Activated CD8-positive, alpha-beta memory T cell treated with anti-CD3 and anti-CD28 coated beads for 4 hours (primary cell): ENCODE measurements around the gene LSR.
"Not testable (repeated sequence)": the region's sequence is repeated elsewhere in the genome, so short reads cannot be mapped to it uniquely, and the experiment has no call there.

Experiments
- DNase-seq, 2 donors: peaks; one replicate each; pipeline ENCODE4 v3.0.0-alpha.2; 2020; ENCODE audit warnings: low read depth in 2 of 2

LSR gene

DNA sequence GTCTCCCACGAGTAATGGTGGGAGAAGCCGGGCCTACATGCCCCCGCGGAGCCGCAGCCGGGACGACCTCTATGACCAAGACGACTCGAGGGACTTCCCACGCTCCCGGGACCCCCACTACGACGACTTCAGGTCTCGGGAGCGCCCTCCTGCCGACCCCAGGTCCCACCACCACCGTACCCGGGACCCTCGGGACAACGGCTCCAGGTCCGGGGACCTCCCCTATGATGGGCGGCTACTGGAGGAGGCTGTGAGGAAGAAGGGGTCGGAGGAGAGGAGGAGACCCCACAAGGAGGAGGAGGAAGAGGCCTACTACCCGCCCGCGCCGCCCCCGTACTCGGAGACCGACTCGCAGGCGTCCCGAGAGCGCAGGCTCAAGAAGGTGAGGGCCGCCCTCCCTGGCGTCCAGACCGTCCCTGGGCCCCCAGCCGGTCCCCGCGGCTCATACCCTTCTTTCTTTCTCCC, 18.6 kb downstream of the LSR start:
- no peak for DNase-seq

DNA sequence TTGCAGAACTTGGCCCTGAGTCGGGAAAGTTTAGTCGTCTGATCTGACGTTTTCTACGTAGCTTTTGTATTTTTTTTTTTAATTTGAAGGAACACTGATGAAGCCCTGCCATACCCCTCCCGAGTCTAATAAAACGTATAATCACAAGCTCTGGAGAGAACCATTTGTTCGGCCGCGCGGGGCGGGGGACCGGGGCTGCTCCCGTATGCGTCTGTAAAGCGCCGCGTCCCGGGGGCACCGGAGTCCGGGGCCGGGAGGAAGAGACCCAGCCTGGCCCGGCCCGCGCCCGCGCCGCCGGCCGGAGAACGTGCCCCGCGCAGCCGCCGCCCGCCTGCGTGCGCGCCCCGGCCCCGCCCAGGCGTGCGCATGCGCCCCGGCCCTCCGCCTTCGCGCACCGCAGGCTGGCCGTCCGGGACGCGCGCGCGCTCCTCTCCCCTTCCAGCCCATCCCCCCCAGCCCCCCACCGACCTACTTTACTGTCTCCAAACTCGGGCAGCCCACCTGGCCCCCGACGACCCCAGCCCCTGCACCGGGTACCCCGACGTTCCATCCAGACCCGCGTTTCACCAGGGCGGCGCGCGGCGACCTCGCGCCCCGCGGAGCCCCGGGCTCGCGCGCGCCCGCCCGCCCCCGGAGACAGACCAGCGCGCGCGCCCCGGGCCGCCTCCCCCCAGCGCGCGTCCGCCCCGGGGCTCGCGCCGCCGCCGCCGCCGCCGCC, 19.2 kb downstream of the LSR start:
- peak; percentile 44 to 48 for DNase-seq

DNA sequence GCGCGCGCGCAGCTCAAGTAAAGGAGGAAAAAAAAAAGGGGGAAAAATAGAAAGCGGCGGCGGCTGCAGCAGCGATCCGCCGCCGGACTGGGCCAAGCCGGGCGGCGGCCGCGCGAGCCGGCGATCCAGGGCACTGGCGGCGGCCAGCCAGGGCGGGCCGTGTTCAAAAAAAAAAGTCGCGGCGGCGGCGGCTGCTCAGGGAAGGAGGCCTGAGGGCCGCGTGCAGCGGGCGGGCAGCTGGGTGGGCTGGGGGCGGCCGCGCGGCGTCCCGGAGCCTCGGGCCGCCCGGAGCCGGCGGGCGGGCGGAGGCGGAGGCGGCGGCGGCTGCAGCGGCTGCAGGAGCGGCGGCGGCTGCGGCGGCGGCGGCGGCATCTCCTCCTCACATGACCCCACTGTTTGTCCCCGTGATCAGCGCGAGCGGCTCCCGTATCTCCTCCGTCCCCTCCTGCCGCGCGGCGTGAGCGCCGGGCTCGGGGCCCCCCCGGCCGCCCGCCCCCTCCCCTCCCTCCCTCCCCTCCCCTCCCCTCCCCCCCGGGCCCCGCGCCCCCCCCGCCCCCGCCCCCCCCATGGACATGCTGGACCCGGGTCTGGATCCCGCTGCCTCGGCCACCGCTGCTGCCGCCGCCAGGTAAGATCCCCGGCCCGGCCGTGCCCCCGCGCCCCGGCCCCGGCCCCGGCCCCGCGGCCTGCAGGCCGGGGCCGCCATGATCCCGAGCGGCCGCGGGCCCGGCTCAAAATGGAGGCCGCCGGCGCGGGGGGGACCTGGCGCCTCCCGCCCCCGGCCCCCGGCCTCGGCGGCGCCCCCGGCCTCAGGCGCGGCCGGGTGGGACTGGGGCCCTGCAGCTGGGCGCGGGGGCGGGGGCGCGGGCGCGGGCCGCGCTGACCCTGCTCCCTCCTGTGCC, 20.0 kb downstream of the LSR start, which contains the start of gene USF2:
TSS of gene USF2 (plus strand) at position 427 of the 902 bp plus-strand sequence. CDS start at position 567, 140 bp downstream.
- no peak for DNase-seq

DNA sequence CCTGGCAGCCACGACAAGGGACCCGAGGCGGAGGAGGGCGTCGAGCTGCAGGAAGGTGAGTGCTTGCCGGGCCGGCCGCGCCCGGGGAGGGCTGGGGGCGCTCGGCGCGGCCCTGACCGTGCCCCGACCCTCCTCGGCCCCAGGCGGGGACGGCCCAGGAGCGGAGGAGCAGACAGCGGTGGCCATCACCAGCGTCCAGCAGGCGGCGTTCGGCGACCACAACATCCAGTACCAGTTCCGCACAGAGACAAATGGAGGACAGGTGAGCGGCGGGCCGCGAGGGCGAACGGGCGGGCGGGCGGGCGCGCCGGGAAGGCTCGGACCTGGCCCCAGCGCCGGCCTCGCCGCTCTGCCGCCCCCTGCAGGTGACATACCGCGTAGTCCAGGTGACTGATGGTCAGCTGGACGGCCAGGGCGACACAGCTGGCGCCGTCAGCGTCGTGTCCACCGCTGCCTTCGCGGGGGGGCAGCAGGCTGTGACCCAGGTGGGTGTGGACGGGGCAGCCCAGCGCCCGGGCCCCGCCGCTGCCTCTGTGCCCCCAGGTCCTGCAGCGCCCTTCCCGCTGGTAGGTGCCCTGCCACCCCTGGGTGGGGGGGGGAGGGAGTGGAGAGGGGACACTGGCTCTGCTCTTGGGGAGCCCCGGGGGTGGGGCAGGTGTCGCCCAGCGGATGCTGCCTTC, 20.8 kb downstream of the LSR start:
- DNase-seq: peak; percentile 48 to 53

DNA sequence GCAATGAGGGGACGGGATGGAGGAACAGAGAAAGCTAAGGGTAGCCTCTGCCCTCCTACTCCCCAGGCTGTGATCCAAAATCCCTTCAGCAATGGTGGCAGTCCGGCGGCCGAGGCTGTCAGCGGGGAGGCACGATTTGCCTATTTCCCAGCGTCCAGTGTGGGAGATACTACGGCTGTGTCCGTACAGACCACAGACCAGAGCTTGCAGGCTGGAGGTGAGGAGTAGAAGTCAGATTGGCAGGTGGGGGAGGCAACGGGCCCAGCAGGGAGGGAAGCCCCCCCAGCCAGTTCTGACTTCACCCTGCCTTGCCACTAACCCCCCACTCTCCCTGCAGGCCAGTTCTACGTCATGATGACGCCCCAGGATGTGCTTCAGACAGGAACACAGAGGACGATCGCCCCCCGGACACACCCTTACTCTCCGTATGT, 21.6 kb downstream of the LSR start:
- no peak for DNase-seq

DNA sequence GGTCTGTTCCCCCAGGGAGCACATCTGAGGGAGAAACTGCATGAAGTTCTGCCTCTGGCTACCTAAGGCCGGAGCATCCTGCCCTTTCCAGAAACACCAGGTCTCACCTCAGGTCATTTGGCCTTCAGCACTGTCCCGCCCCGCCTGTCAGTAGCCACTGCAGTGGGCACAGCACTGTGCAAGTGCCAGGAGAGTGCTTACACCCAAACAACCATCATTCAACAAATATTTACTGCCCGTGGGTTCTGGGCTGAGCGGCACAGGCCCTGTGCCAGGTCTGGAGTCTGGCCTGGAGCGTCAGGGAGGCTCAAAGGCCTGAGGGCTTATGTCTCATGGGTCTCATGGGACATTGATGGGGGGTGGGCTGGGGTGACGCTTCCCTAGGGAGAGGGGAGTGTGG, 22.7 kb downstream of the LSR start:
- DNase-seq: no peak

DNA sequence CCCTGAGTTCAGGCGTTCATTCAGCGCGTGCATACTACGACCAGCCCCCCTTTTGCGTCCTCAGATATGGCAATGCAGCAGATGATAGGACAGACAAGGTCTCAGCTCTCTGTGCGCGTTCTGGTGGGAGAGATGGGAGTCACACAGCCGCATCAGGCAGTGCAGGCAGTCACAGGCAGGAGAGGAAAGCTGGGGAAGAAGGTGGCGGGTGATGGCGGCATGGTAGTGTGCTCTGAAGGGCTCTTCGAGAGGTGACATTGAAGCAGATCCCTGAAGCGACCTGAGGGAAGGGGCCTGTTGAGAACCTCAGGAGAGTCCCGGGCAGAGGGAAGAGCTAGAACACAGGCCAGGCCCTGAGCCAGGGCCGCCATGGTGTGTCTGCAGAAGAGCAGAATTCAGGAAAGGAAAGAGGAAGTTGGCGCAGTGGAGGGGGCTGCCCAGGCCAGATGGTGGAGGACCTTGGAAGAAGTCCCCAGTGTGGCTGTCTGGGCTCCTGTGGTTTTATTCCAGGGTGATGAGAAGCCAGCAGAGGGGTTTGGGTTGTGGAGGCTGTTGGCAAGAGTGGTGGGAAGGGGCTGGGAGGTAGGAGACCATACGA, 23.4 kb downstream of the LSR start:
- no peak for DNase-seq

DNA sequence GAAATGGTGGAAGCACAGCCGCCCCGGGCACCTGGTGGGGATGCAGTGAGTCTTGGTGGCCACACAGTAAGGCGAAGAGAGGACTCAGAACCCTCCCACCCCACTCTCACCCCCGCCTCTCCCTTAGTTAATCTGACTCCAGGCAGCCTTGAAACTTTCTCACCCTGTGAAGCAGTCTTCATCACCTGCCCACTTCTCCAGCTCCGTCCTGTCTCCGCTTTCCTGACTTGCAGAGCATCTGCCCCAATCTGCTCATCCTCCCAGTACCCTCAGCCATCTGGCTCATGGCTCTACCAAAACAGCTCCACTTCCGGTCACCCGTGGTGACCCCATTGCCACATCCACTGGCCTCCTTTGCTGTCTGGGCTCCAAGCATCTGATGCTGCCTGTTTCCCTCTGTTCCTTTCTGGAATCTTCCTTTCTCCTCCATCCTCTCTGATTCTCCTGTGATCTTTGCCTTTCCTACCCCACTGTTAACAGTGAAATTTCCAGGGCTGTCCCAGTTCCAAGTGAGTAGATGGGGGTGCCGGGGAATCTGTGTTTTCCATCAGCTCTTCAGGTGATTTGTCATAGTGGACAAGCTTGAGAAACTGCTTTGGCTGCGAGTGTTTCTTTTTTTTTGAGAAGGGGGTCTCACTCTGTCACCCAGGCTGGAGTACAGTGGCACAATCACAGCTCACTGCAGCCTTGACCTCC, 24.3 kb downstream of the LSR start:
- no peak for DNase-seq

DNA sequence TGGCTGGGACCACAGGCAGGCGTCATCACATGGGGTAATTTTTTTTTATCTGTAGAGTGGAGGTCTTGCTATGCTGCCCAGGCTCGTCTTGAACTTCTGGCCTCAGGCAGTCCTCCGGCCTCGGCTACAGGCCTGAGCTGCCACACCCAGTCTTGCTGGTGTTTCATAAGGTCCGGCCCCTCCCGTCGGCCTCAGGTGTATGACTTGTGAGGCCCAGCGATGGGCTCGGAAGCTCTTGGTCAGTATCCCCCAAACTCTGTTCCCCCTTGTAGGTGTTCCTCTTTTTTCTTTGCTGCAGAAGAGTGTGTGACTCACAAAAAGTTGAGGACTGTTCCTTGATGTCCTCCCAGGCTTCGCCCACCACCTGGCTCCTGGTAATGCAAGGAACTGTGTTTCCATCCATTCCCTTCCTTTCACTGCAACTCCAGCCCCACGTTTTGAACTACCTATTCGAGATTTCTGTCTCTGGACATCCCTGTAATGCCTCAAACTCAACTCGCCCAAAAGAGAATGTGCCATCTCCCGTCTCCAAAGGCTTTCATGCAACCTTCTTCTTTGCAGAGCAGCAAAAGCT, 25.0 kb downstream of the LSR start:
- DNase-seq: no peak

DNA sequence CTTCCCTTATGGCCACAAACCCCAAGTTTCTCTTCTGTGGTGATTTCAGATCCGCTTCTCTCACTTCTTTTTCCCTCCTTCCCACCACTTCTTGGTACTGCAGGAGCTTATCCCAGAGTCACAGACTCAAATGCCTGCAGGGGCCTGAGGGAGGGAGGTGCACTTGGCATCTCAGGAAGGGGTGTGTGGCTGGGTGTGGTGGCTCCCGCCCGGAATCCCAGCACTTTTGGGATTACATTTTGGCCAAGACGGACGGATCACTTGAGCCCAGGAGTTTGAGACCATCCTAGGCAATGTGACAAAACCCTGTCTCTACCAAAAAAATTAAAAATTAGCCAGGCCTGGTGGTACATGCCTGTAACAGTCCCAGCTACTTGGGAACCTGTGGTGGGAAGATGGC, 25.5 kb downstream of the LSR start:
- DNase-seq: no peak

DNA sequence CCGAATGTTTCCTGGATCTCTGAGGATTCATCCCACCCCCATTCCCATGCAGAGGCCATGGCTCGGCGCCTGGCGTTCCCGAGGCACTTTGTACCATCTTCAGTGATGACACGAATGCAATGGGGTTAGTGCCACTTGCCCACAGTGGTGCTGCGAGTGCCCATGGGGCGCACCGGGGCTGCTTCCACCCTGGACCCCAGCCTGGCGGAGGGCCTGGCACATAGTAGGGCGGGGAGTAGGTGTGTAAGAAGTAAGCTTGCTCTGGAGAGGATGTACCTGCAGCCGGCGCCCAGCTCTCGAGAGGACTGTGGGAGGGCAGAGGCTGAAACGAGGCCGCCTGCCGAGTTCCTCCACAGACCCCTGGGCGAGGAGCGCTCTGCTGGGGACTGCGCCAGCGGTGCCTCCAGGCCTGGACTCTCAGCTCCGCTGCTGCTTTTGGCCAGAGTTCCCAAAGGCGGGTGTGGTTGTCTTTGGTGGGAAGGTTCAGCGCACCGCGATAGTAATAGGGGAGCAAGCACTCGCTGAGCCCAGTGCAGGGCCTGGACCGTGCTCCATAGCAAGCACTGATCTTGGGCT, 28.0 kb downstream of the LSR start:
- no peak for DNase-seq

DNA sequence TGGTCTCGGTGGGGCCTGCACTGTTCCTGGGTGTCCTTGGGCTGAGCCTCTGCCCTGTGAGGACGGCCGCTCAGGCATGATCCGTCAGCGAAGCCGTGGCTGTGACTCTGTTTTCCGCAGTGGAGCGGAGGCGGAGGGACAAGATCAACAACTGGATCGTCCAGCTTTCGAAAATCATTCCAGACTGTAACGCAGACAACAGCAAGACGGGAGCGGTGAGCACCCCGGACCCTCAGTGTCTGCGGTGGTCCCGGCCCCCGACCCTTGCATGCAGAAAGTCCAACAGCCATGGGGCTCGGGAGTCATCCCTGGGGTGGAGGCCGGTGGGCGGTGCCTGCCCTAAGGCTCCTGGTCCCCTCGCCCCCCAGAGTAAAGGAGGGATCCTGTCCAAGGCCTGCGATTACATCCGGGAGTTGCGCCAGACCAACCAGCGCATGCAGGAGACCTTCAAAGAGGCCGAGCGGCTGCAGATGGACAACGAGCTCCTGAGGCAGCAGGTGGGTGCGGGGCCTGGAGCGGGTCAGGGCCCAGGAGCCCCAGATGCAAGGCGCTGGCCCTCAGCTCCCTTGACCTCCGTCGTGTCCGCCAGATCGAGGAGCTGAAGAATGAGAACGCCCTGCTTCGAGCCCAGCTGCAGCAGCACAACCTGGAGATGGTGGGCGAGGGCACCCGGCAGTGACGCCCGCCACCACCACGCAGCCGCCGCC, 29.9 kb downstream of the LSR start:
- no peak for DNase-seq

DNA sequence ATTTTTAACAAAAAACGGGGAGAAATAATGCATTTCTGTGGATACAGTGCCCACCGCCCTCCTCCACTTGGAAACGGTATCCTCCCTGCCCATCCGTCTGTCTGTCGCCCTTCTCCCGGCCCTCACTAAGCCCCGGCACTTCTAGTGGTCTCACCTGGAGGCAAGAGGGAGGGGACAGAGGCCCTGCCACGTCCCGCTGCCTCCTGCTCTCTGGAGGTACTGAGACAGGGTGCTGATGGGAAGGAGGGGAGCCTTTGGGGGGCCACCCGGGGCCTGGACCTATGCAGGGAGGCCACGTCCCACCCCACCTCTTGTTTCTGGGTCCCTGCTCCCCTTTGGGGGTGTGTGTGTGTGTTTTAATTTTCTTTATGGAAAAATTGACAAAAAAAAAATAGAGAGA, 30.6 kb downstream of the LSR start:
- DNase-seq: no peak

DNA sequence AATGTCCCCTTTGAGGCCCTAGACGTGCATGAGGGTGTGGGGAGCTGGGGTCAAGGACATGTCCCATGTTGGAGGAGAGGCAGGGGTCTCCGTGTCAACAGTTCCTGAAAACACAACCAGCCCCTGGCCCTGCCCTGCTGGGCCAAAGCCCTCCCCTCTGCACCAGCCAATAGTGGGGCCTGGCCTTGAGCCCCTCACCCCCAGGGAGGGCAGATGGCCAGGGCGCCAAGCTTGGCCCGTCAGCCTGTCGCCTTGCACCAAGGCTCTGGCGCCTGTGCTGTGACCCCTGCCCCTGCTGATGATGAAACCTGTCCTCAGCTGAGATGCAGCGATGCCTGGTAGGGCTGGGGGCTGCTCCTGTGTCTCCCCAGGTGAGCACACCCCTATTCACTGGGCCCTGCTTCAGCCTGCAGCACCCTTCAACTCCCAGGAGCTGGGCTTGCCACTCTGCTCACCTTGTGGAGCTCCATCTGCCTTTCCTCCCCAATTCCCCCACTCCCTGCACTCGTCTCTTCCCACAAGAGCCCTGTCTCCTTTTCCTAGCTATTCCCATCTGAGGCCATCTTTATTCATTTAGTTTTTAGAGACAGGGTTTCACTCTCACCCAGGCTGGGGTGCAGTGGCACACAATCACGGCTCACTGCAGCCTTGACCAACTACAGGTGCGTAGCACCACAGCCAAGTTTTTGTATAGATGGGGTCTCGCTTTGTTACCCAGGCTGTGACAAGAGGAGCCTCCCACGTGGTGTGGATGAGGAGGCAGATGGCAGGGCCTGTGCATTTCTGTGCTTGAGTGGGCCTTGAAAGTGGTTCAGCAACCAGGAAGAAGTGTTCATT, 31.4 kb downstream of the LSR start:
- DNase-seq: no peak

DNA sequence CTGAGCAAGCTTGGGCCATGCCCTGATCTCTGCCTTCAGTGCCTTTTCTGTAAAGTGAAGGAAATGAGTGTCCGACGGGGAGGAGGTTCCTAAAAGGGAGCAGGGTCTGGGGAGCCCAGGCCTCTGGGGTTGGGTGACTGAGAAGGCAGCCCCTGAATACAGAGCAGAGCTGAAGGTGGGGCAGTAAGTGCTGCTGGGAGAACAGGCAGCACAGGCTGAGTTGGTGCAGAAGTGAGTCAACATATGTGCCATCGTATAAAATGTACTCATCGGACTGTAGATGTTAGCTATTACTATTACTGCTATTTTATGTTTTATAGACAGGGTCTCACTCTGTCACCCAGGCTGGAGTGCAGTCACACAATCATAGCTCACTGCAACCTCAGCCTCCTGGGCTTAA, 32.5 kb downstream of the LSR start:
- DNase-seq: no peak

DNA sequence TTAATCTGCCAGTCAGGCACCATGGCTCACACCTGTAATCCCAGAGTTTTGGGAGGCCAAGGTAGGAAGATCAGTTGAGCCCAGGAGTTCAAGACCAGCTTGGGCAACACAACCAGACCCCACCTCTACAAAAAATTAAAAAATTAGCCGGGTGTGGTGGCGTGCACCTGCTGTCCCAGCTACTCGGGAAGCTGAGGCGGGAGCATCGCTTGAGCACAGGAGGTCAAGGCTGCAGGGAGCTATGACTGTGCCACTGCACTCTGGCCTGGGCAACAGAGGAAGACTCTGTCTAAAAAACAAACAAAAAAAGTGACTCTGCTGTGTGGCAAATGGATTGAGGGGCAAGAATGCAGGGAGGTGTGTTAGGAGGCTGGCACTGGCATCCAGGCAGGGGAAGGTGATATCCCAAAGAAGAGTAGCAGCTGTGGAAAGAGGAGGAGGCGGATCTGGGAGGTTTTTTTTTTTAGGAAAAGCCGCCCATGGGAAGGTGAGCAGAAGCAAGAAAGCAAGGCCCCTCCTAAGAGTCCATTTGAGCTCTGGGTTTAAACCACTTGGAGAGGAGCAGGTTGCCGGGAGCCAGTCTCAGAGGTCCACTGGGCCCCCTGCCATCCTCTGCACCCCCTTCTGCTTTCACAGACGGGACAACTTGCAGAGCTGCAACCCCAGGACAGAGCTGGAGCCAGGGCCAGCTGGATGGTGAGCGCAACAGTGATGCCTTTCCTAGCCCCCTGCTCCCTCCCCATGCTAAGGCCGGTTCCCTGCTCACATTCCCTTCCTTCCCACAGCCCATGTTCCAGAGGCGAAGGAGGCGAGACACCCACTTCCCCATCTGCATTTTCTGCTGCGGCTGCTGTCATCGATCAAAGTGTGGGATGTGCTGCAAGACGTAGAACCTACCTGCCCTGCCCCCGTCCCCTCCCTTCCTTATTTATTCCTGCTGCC, 35.6 kb downstream of the LSR start:
- no peak for DNase-seq

DNA sequence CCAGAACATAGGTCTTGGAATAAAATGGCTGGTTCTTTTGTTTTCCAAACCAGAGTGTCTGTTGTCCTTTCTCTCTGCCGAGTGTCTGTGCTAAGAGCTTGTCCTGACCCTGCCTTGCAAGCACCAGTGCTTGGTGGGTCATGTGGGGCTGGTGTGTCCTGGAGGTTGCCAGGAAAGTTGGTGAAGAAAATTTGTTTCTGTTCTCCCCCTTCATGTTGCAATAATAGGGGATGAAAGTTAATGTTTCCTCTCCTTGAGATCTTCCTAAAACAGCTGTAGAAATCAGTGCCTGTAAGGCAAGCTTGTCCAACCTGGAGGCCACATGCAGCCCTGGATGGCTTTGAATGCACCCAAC, 36.3 kb downstream of the LSR start:
- no peak for DNase-seq

DNA sequence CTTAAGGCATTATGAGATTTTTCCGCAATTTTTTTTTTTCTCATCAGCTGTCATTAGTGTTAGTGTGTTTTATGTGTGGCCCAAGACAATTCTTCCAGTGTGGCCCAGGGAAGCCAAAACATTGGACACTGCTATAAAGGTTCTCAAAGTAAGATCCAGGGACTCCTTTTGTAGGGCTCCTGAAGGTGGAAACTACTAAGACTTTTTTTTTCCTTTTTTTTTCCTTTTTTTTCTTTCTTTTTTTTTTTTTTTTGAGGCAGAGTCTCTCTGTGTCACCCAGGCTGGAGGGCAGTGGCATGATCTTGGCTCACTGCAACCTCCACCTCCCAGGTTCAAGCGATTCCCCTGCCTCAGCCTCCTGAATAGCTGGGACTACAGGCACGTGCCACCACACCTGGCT, 36.7 kb downstream of the LSR start:
- DNase-seq: not testable (repeated sequence)
